Globus pallidus (tissue), 1 donor: ENCODE measurements around the gene FYN.
A peak's percentile ranks its signal among the peaks of the same experiment; 100 is the strongest.
"Not testable (repeated sequence)": the region's sequence is repeated elsewhere in the genome, so short reads cannot be mapped to it uniquely, and the experiment has no call there.

Experiments
- DNase-seq: peaks from one replicate; pipeline ENCODE4 v3.0.0-alpha.2; 2015; ENCODE audit warnings: low spot score

Gene FYN

DNA sequence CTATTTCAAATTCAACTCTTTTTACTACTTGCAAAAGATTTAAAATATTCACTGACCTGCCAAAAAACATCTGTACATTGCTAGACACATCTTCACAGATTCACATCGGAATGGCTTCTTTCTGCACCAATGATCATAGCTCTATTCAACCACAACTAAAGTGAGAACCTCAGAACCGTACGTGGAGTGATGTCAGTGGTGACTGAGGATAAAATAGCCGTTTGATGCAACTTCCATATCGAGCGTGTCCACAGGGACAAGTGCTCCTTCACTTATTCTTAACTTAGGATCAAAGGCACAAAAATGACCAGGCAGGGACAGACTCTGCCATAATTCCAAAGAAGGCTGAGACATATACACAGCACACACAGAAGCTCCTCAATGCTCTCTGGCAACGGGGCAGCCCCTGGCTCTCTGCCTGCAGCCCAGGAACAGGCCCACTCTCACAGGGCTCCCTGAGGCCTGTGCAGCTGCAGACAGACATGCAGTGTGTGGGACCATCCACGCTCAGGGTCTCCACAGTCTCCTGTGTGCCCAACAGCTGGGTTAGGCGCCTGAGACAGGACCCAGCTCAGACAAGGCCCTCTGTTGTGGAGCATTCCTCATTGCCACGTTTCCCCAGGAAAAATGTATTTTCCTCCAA lies 22.8 kb downstream of the FYN start:
- DNase-seq, result peak; percentile 77

DNA sequence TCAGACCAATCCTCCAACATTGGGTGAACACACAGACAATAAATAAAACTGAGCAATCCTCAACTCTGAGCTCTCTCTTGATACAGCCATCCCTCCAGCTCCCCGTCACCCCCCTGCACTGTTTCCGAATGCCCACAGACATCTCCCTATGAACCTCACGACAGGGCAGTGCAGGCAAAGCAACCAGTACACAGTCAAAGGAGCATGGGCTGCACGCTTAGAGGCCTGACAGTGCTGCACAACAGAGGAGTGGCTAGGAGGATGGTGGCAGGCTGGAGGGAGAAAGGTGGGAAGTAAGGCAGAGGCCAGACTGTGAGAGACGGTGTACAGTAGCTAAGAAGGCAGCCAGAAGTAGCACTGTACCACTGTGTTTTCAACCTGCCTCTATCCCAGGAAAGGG lies 24.0 kb downstream of the FYN start:
- no peak for DNase-seq

DNA sequence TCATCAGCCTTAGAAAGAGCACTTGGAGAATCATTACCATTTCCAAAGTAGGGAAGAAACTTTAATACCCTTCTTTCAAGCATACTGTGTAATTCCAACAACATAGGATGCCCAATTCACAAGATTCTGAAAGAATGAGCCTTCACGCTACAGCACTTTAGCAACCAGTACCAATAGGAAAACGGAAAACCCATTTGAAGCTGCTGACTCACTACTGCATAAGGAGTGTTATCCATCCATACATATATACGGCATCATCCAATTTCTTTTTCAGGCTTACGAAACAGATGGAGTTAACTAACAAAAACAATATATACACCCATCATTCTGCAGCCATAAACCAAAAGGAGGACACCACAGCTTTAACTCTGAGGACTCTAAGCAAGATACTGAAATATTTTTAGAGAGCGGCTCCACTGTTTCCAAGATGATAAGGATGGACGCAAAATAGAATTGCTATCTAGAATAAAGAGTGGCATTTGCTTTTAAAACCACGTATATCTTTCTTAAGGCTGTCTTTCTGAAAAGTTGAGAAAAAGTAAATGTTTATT lies 24.9 kb downstream of the FYN start:
- DNase-seq, result no peak

DNA sequence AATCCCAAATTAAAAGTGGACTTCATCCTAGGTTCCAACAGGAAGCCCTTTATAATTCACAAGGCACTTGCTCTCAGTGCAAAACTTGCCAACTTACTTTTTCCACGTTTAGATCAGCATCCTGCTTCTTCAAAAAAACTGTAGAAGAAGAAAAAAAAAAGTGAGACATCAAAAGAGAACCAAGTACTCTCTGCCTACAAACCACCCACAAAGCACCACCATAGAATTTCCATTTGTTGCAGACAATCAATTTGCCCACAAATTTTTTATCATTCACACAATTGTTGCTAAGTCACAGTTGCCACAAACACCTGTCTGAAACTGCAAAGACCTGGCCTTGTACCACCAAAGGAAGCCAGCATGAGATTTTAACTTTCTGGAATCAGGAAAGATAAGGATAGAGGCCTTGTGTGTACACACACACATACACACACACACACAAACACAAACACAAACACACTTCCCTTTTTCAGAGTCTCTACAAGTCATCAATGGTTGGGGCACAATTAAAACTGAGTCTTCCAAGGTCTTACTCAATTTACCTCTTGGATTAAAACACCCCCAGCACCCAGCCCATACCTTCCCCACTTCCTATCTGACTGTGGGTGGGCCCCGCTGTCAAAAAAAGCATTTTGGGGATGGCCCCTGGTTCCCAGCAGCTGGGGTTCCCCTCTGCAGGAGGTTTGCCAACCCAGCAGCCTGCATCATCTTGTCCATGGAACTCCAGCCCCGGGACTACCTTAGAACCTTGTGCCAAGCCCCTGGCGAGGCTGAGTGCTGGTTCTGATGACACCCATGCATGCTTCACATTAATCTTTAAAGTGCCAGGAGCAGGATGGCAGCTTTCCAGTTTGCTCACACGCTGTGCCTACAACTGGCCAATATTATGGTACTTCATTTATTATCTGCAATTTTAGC lies 26.5 kb downstream of the FYN start:
- DNase-seq, result no peak

DNA sequence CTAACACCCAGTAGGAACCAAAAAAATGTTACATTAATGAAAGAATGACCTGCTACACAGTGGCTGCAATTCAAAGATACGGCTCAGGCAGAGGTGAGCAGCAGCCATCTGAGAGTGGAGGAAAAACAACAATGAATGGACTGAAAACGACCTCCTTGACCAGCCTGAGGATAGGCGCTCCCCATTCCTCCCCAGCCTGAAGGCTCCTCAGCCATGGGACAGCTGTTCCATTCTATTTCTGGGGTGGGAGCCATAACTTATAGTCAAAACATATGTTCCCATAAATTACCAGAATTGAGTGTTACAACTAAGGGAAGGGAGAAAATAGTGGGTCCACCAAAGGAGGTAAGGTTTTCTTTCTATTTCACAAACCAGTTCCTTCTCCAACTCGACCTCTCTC lies 27.2 kb downstream of the FYN start:
- no peak for DNase-seq

DNA sequence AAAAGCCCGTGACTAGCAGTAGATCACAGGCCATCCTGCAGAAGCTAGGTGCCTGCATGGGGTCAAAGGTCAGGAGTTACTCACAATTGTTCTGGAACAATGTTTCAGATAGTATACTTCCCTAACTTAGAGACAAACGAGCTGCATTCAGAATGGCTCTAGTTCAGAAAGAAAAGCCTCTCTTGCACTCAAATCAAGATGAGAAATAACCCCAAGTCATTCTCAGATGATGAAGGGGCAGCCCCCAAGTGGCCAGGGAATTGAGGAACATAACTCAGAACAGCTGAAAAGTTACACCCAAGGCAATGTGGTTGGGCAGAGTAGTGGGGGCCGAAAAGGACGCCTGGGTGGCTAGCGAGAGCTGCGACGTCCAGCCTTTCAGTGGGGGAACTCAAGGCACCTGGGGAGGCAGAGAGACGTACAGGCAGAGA lies 27.8 kb downstream of the FYN start:
- no peak for DNase-seq

DNA sequence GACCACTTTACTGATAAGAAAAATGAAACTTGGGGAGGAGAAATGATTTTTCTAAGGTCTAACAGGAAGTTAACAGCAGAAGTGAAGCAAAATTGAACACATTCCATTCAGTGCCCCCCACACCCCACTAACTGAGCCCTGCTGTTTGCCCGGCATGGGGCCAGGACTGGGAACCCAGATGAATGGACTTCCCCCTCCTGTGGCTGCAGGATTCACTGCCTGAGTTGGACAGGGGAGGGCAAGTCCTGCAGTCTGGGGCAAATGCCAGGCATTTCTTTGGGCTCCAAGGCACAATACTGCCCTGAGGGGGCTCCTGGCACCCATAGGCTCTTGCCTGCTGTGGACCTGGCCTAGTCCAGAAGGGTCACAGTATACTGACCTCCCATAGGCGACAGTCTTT lies 28.3 kb downstream of the FYN start:
- DNase-seq, result peak; percentile 46

- DNase-seq, result no peak
These were observed 28.9 kb downstream of the FYN start for GRCh38 chr6:111844376-111844775.

DNA sequence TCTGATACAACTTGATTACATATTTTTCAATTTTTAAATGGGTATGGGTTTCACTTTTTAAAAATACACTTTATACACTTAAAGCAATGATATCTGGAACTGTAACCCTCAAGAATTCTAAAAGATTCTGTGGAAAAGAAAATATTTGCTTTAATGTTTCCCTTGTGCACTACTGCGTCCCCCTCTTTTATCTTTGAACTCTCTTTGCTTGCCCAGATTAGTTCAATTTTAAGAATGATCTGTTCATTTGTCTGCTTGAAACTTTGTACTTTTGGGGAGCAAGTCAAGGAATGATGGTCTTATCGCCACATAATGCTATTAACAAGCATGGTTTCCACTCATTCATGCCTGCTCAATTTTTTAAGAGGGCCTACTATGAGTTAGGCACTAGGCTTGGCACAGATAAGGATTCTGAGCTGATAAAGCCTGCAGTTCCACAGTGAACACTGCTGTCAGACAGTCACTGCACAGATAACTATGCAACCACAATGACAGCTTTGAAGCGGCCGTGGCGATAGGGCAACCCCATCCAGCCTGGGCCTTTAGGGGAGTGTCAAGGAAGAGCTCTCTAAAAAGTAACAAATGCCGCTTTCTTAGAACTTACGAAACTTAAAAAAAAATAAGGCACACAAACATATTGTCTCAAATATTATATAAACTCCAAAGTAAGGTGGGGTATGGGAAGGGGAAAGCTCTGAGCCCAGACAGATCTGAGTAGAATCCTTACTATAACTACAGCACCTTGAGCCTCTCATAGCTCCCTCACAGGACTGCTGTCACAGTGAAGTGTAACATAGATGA lies 29.7 kb downstream of the FYN start:
- DNase-seq, result peak; percentile 55

GRCh38 chr6:111842891-111843290 lies 30.4 kb downstream of the FYN start:
- DNase-seq, result peak; percentile 38

GRCh38 chr6:111842271-111842822 lies 30.9 kb downstream of the FYN start:
- no peak for DNase-seq

DNA sequence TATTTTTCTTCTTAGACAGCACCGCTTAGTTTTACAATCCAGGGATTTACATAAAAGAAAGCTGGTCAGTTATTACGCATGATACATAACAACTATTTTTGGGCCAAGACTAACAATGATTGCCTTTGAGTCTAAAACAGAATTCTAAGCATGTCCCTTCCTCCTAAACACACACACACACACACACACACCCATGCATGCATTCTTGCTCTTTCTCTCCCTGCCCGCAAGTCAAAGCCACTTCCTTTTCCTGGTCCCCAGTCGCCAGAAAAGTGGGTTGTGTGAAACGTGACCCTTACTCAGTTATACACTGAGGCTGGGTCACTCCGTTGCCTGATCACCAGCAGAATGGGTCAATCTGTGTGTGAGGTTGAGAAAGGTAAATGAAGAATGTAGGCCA lies 31.4 kb downstream of the FYN start:
- peak; percentile 39 for DNase-seq

- no peak for DNase-seq
These were observed 32.4 kb downstream of the FYN start for GRCh38 chr6:111840803-111841202.

GRCh38 chr6:111838749-111839484 lies 34.3 kb downstream of the FYN start:
- no peak for DNase-seq

DNA sequence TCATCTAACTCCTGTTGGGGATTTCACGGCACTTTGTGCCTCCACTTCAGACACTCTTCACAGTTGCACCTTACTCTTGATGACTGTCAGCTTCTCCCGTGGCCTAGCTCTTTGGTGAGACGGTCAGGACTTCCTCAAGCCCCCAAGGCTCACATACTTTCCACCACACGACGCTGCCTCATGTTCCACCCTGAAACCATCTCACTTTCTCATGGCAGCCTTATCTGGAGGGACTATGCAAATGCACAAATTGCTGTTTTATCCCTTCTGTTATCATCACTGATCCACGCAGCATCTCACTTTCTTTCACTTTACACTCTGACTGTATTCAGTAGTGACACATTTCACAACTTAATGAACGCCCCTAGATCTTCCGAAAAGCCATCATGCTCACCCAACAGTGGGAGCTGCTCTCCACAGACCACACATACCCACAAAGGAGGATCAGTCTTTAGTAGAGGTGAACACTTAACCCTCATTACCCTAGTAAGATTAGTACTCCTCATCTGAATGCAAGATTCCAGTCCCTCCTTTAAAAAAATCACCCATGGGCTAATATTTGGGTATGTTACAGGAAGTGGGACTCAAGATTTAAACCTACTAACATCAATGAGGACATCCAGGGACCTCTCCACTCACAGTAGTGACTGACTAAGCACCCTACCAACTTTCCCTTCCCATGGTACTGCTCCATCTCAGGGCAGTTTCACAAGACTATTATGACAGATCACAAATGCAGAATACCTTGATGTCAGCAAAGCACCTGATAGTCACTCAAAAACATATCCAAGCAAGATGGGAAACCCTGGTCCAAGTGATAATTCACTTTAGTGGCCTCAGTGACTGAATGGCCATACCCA lies 35.4 kb downstream of the FYN start:
- DNase-seq, result no peak

GRCh38 chr6:111837007-111837406 lies 36.2 kb downstream of the FYN start:
- no peak for DNase-seq

- no peak for DNase-seq
These were observed 37.4 kb downstream of the FYN start for GRCh38 chr6:111835807-111836206.

- DNase-seq, result not testable (repeated sequence)
These were observed 37.9 kb downstream of the FYN start for GRCh38 chr6:111835398-111835797.

- DNase-seq, result no peak
These were observed 38.9 kb downstream of the FYN start for GRCh38 chr6:111834356-111834755.

DNA sequence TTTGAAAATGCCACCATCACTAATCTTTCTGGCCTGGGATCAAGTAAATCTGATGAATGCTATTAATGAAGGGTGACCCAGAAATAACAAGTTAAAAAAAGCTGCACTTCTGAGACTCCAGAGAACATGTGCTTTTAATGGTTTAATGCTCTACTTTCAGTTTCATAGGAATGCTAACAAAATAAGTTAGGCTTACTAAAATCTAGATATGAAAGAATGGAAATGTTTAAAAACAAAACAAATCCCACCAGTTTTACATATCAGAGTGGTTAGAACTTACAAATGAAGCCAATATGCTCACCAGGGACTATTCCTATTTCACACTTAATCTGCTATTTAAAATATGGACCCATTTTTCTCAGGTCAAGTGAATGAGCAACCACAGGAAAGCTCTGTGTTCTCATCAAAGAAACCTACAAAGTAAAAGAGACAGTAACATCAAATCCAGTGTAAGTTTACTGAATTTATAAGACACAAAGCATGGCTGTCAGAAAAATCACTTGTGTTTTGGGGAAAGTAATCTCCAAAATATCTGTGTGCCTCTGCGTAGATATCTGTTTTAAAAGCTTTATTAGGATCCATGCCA lies 40.3 kb downstream of the FYN start:
- no peak for DNase-seq
